H54 (cell line): ENCODE data around the gene IGLL1.

Source experiments
- DNase-seq: peaks from one replicate; pipeline ENCODE4 v3.0.0; 2011; ENCODE audit warnings: low spot score, mixed read lengths; ENCODE audit not compliant: insufficient read length
- FAIRE-seq: peaks from 3 replicates; lab custom pipeline; 2011; peaks lifted over from hg19 to GRCh38; lab: Jason Lieb, UNC
- POLR2A ChIP-seq: IDR thresholded peaks from 2 replicates; pipeline ENCODE4 v1.6.1; 2011; ENCODE audit warnings: low read depth, mild to moderate bottlenecking, low read length

The IGLL1 gene

GRCh38 chr22:23526596-23527316 lies 53.3 kb downstream of the IGLL1 start:
- no peak for TF ChIP-seq POLR2A
- DNase-seq (no peak), FAIRE-seq (no peak)

GRCh38 chr22:23525510-23525909 lies 54.6 kb downstream of the IGLL1 start:
- TF ChIP-seq POLR2A, result no peak
- DNase-seq (no peak), FAIRE-seq (no peak)

- no peak for FAIRE-seq
- no peak for TF ChIP-seq POLR2A
These were observed 55.9 kb downstream of the IGLL1 start for GRCh38 chr22:23524226-23524625.

GRCh38 chr22:23523713-23524112 lies 56.4 kb downstream of the IGLL1 start:
- FAIRE-seq (no peak), DNase-seq (no peak)
- no peak for TF ChIP-seq POLR2A

More at GRCh38 chr22:23524226-23524625, 55.9 kb downstream of the IGLL1 start:
- no peak for DNase-seq
